OCI-LY1 (cell line): ENCODE data around the gene CHMP2A.

ENCODE experiments used
- H2AFZ ChIP-seq: fragments of 200-600 bp; sonication (generic), shearing (Covaris generic); 2 replicates; pipeline ENCODE4 v1.6.0; 2014; ENCODE audit warnings: antibody characterized with exemption, mild to moderate bottlenecking, low read length
- H3F3A ChIP-seq: fragments of 200-600 bp; sonication (generic), shearing (Covaris generic); 2 replicates; pipeline ENCODE4 v1.6.0; 2014; ENCODE audit warnings: mild to moderate bottlenecking, antibody characterized with exemption, low read length, moderate library complexity; ENCODE audit not compliant: insufficient read depth
- H3K27ac ChIP-seq: fragments of 200-600 bp; sonication (generic); 2 replicates; pipeline ENCODE4 v1.5.1; 2014; ENCODE audit warnings: low read length, mixed run types, mild to moderate bottlenecking, low read depth; ENCODE audit not compliant: poor library complexity, severe bottlenecking
- H3K27me3 ChIP-seq: fragments of 200-600 bp; sonication (generic); 2 replicates; pipeline ENCODE4 v1.6.0; 2014; ENCODE audit warnings: antibody characterized with exemption, mild to moderate bottlenecking, low read length, moderate library complexity; ENCODE audit not compliant: insufficient read depth
- H3K36me3 ChIP-seq: fragments of 200-600 bp; sonication (generic); 2 replicates; pipeline ENCODE4 v1.6.1; 2014; ENCODE audit warnings: mild to moderate bottlenecking, antibody characterized with exemption, low read length, moderate library complexity, mixed read lengths; ENCODE audit not compliant: insufficient read depth
- H3K4me1 ChIP-seq: fragments of 200-600 bp; sonication (generic); 2 replicates; pipeline ENCODE4 v1.5.1; 2014; ENCODE audit warnings: mild to moderate bottlenecking, low read length, moderate library complexity; ENCODE audit not compliant: insufficient read depth, severe bottlenecking
- H3K4me2 ChIP-seq: fragments of 200-600 bp; sonication (generic), shearing (Covaris generic); 2 replicates; pipeline ENCODE4 v1.6.1; 2014; ENCODE audit warnings: low read length
- H3K4me3 ChIP-seq: fragments of 200-600 bp; sonication (generic); 2 replicates; pipeline ENCODE4 v1.5.1; 2014; ENCODE audit warnings: low read length, low read depth, mild to moderate bottlenecking, mixed read lengths; ENCODE audit not compliant: poor library complexity, severe bottlenecking
- H3K79me2 ChIP-seq: fragments of 200-600 bp; shearing (Covaris generic); 2 replicates; pipeline ENCODE4 v1.6.1; 2016; ENCODE audit warnings: mixed run types, low read length, mixed read lengths; ENCODE audit not compliant: insufficient read depth
- H3K9ac ChIP-seq: fragments of 200-600 bp; sonication (generic), shearing (Covaris generic); 2 replicates; pipeline ENCODE4 v1.6.1; 2014; ENCODE audit warnings: mild to moderate bottlenecking, low read length, mixed read lengths
- H3K9me2 ChIP-seq: fragments of 200-600 bp; sonication (generic), shearing (Covaris generic); 2 replicates; pipeline ENCODE4 v1.6.1; 2014; ENCODE audit warnings: low read depth, mild to moderate bottlenecking, low read length, mixed read lengths
- H3K9me3 ChIP-seq: fragments of 200-600 bp; shearing (Covaris generic); 2 replicates; pipeline ENCODE4 v1.6.1; 2014; ENCODE audit warnings: low read length, mixed read lengths
- H4K20me1 ChIP-seq: fragments of 200-600 bp; sonication (generic), shearing (Covaris generic); 2 replicates; pipeline ENCODE4 v1.6.0; 2016; ENCODE audit warnings: mild to moderate bottlenecking, low read length; ENCODE audit not compliant: insufficient read depth
- EZH2 ChIP-seq: fragments of 200-600 bp; sonication (generic), shearing (Covaris generic); IDR thresholded peaks from 2 replicates; pipeline ENCODE4 v1.8.0; 2017; ENCODE audit warnings: borderline replicate concordance, mixed run types, mild to moderate bottlenecking, antibody characterized with exemption, low read length, moderate library complexity, mixed read lengths
- TF ChIP-seq, protein P1 (sequence below): fragments of 200-600 bp; sonication (generic), shearing (Covaris generic); IDR thresholded peaks from 2 replicates; pipeline ENCODE4 v1.5.1; 2017; ENCODE audit warnings: mild to moderate bottlenecking, antibody characterized with exemption, low read length, moderate library complexity, mixed read lengths

The CHMP2A gene

DNA sequence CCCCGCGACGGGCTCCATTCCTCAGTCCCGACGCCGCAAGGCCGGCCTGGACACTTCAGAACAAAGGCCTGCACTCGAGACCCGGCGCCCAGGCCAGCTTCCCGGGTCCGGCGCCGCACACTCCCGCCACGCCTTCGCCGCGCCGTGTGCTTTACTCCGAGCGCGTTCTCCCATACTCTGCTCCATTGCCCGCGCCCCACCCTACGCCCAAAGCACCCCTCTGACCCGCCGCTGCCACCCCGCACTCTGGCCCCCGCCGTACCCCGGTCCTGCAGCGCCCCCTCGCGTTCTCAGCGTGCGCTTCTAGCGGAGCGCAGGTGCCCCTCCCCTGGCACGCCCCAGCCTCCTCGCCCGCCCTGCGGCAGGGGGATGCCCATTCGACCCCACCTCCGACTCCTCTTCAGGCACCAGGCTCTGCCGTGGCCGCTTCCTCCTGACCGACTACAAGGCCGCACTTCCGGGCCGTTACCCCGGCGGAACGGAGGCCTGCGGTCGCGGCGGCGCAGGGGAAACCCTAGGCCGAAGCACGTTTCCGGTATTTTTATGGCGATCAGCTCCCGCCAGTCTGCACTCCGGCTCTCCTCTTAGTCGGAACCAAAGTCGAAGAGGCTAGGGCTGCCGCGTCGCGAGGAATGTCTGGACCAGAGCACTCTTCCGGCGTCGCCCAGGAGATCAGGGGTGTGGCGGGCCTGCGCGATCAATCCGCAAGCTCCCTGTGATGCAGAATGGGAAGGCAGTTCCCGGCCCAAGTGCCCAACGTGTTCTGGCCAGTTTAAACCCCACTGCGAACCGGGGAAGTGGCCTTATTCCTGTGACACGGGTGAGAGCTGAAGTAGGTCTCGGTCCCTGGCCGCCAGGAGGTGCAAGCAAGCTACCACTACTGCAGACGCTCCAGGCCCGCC is 35.3 kb downstream of the CHMP2A start, which contains the start of gene ZBTB45:
TSS of gene ZBTB45 (minus strand) at position 456 of the 902 bp plus-strand sequence. CDS start 2,137 bp downstream, outside the sequence.
- H3K9me2 ChIP-seq = no peaks in the 10 kb centered on the region
- H3K27ac ChIP-seq = peak within 1 kb of the TSS; percentile 87
- TF ChIP-seq, protein P1, sequence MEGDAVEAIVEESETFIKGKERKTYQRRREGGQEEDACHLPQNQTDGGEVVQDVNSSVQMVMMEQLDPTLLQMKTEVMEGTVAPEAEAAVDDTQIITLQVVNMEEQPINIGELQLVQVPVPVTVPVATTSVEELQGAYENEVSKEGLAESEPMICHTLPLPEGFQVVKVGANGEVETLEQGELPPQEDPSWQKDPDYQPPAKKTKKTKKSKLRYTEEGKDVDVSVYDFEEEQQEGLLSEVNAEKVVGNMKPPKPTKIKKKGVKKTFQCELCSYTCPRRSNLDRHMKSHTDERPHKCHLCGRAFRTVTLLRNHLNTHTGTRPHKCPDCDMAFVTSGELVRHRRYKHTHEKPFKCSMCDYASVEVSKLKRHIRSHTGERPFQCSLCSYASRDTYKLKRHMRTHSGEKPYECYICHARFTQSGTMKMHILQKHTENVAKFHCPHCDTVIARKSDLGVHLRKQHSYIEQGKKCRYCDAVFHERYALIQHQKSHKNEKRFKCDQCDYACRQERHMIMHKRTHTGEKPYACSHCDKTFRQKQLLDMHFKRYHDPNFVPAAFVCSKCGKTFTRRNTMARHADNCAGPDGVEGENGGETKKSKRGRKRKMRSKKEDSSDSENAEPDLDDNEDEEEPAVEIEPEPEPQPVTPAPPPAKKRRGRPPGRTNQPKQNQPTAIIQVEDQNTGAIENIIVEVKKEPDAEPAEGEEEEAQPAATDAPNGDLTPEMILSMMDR = peak; percentile 72
- TF ChIP-seq EZH2 = no peak
- peak within 1 kb of the TSS; percentile 88 for H3K4me2 ChIP-seq
- no peak within 1 kb of the TSS for H2AFZ ChIP-seq
- peaks cover 9% of the 10 kb centered on the region; the same call in 1 of the 2 replicates for H3K36me3 ChIP-seq
- peak within 1 kb of the TSS; percentile 92 for H3K9ac ChIP-seq
- no peaks in the 10 kb centered on the region for H3F3A ChIP-seq
- H3K4me3 ChIP-seq = peak within 1 kb of the TSS; percentile 74
- peaks cover 2% of the 10 kb centered on the region; the same call in 1 of the 2 replicates for H3K79me2 ChIP-seq
- H3K27me3 ChIP-seq = no peaks in the 10 kb centered on the region
- no peaks in the 10 kb centered on the region for H3K9me3 ChIP-seq
- peaks cover 45% of the 10 kb centered on the region for H3K4me1 ChIP-seq
- no peaks in the 10 kb centered on the region for H4K20me1 ChIP-seq

GRCh38 chr19:58519087-58519354 is 35.9 kb downstream of the CHMP2A start:
- H3K27ac ChIP-seq = peak overlapping the region; percentile 87
- no peaks in the 10 kb centered on the region for H3K9me3 ChIP-seq
- TF ChIP-seq, protein P1 = no peak
- TF ChIP-seq EZH2 = no peak
- no peaks in the 10 kb centered on the region for H3K27me3 ChIP-seq
- H3K9ac ChIP-seq = peak overlapping the region; percentile 92
- no peaks in the 10 kb centered on the region for H3K9me2 ChIP-seq
- H3K4me3 ChIP-seq = peak overlapping the region; percentile 74
- H3K4me2 ChIP-seq = peak overlapping the region; percentile 88
- H2AFZ ChIP-seq = no peak overlapping the region
- H3F3A ChIP-seq = no peaks in the 10 kb centered on the region
- peaks cover 9% of the 10 kb centered on the region; the same call in 1 of the 2 replicates for H3K36me3 ChIP-seq
- H3K79me2 ChIP-seq = peaks cover 5% of the 10 kb centered on the region; the same call in 1 of the 2 replicates
- peaks cover 48% of the 10 kb centered on the region for H3K4me1 ChIP-seq
- H4K20me1 ChIP-seq = no peaks in the 10 kb centered on the region

DNA sequence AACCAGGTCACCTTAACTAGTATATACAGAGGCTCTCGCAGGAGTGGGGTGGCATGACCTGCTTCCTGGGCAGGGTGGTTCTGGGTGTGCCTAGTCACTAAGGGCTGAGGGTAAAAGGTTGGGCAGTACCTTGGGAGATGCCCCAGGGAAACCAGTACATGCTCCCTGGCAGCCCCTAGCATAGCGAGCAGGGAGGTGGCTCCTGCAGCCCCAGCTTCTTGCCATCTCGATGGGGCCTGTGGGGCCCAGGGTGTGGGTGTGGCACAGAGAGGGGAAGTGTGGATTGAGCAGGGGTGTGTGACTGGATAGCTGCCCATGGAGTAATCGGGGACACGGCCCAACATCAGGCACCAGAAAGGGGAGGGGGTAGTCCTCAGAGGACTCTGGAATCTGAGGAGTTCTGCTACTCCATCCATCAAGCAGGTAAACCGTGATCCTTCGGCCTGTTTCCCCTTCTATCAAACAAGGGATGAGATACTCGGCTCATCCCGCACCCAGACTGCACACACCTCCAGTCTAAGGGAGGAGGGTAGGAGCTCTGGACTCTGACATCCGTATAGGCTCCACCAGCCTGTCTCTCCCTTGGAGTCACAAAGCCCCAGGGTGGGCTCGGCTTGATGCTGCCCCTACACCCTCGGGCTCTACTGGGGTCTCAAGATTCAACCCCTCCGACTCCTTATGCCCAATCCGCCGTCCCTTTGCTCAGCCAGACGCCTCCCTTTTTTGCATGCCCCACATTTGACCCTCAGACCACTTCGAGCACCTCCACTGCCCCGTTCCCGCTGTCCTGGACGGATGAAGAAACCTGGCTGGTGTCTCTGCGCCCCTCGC is 36.4 kb downstream of the CHMP2A start:
- no peak overlapping the region for H2AFZ ChIP-seq
- H3K9me3 ChIP-seq = no peaks in the 10 kb centered on the region
- peak overlapping the region; percentile 87 for H3K27ac ChIP-seq
- H3K4me2 ChIP-seq = peak overlapping the region; percentile 88
- peaks cover 9% of the 10 kb centered on the region; the same call in 1 of the 2 replicates for H3K36me3 ChIP-seq
- H3F3A ChIP-seq = no peaks in the 10 kb centered on the region
- H3K4me3 ChIP-seq = peak overlapping the region; percentile 74
- TF ChIP-seq, protein P1 = no peak
- TF ChIP-seq EZH2 = no peak
- H4K20me1 ChIP-seq = no peaks in the 10 kb centered on the region
- H3K79me2 ChIP-seq = peaks cover 5% of the 10 kb centered on the region; the same call in 1 of the 2 replicates
- H3K27me3 ChIP-seq = no peaks in the 10 kb centered on the region
- peaks cover 52% of the 10 kb centered on the region for H3K4me1 ChIP-seq
- H3K9ac ChIP-seq = peak overlapping the region; percentile 92
- no peaks in the 10 kb centered on the region for H3K9me2 ChIP-seq
